PC-3 (cell line): ENCODE measurements around the gene NRBF2.
"Not testable (repeated sequence)": the region's sequence is repeated elsewhere in the genome, so short reads cannot be mapped to it uniquely, and the experiment has no call there.

Source experiments
- EZH2phosphoT487 ChIP-seq: fragments of 300-600 bp; sonication (generic); IDR thresholded peaks from 2 replicates; pipeline ENCODE4 v1.6.1; 2018; ENCODE audit warnings: mild to moderate bottlenecking, antibody characterized with exemption, low read length, borderline replicate concordance
- TF ChIP-seq, protein P1 (sequence below): fragments of 300-600 bp; sonication (generic); conservative IDR thresholded peaks from 2 replicates; pipeline ENCODE4 v1.5.1; 2017; ENCODE audit warnings: antibody characterized with exemption, low read depth, mild to moderate bottlenecking, low read length

- TF ChIP-seq, protein P1, sequence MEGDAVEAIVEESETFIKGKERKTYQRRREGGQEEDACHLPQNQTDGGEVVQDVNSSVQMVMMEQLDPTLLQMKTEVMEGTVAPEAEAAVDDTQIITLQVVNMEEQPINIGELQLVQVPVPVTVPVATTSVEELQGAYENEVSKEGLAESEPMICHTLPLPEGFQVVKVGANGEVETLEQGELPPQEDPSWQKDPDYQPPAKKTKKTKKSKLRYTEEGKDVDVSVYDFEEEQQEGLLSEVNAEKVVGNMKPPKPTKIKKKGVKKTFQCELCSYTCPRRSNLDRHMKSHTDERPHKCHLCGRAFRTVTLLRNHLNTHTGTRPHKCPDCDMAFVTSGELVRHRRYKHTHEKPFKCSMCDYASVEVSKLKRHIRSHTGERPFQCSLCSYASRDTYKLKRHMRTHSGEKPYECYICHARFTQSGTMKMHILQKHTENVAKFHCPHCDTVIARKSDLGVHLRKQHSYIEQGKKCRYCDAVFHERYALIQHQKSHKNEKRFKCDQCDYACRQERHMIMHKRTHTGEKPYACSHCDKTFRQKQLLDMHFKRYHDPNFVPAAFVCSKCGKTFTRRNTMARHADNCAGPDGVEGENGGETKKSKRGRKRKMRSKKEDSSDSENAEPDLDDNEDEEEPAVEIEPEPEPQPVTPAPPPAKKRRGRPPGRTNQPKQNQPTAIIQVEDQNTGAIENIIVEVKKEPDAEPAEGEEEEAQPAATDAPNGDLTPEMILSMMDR: not testable (repeated sequence)
- not testable (repeated sequence) for TF ChIP-seq EZH2phosphoT487
These were observed 32.0 kb upstream of the NRBF2 start for GRCh38 chr10:63101091-63101490.
